ENCODE data around the gene BMP7.
"Not testable (repeated sequence)": the region's sequence is repeated elsewhere in the genome, so short reads cannot be mapped to it uniquely, and the experiment has no call there.

The BMP7 gene

GRCh38 chr20:57267158-57267821, 849 bp upstream of the BMP7 start:
- Mint-ChIP-seq H3K36me3 (ENCODE audit: low read depth) (no peaks in the 10 kb centered on the region), H3K4me3 (peak overlapping the region; percentile 91), H3K9me3 (no peaks in the 10 kb centered on the region), H3K4me1 (peaks cover 65% of the 10 kb centered on the region), H3K27me3 (ENCODE audit: low read depth, poor library complexity) (peaks cover 44% of the 10 kb centered on the region), H3K27ac (no peak overlapping the region)
- TF ChIP-seq CTCF (IDR thresholded peaks at IDR 0.05): no peak
- no peak for DNase-seq

GRCh38 chr20:57265997-57266290, 497 bp downstream of the BMP7 start:
- TF ChIP-seq CTCF (IDR thresholded peaks at IDR 0.05): no peak
- H3K27ac Mint-ChIP-seq: no peak overlapping the region
- H3K27me3 Mint-ChIP-seq (ENCODE audit: low read depth, poor library complexity): peaks cover 50% of the 10 kb centered on the region

GRCh38 chr20:57265336-57265996, 975 bp downstream of the BMP7 start:
- Mint-ChIP-seq H3K36me3 (ENCODE audit: low read depth) (no peaks in the 10 kb centered on the region), H3K4me1 (peaks cover 65% of the 10 kb centered on the region), H3K9me3 (no peaks in the 10 kb centered on the region), H3K4me3 (peak overlapping the region; percentile 89), H3K27ac (peak overlapping the region; percentile 25), H3K27me3 (ENCODE audit: low read depth, poor library complexity) (peaks cover 53% of the 10 kb centered on the region)
- DNase-seq: peak; percentile 56
- TF ChIP-seq CTCF (IDR thresholded peaks at IDR 0.05): no peak

More at GRCh38 chr20:57265997-57266290, 497 bp downstream of the BMP7 start:
- H3K9me3 Mint-ChIP-seq: no peaks in the 10 kb centered on the region
- no peak for DNase-seq
- H3K4me3 Mint-ChIP-seq: peak overlapping the region; percentile 89
- H3K4me1 Mint-ChIP-seq: peaks cover 65% of the 10 kb centered on the region
- no peaks in the 10 kb centered on the region for H3K36me3 Mint-ChIP-seq (ENCODE audit: low read depth)

- peaks cover 65% of the 10 kb centered on the region for H3K4me1 Mint-ChIP-seq
- H3K27ac Mint-ChIP-seq: not testable (repeated sequence)
Measured at GRCh38 chr20:57264908-57265335, 1.5 kb downstream of the BMP7 start.

GRCh38 chr20:57263801-57264792, 2.3 kb downstream of the BMP7 start:
- H3K27me3 Mint-ChIP-seq (ENCODE audit: low read depth, poor library complexity): peaks cover 54% of the 10 kb centered on the region
- H3K4me3 Mint-ChIP-seq: peak overlapping the region; percentile 89
- no peak for TF ChIP-seq CTCF (IDR thresholded peaks at IDR 0.05)
- peak overlapping the region; percentile 49 for H3K27ac Mint-ChIP-seq
- peaks cover 72% of the 10 kb centered on the region for H3K4me1 Mint-ChIP-seq
- no peaks in the 10 kb centered on the region for H3K9me3 Mint-ChIP-seq
- H3K36me3 Mint-ChIP-seq (ENCODE audit: low read depth): no peaks in the 10 kb centered on the region
- DNase-seq: no peak

More at GRCh38 chr20:57264908-57265335, 1.5 kb downstream of the BMP7 start:
- not testable (repeated sequence) for H3K36me3 Mint-ChIP-seq (ENCODE audit: low read depth); H3K9me3 Mint-ChIP-seq; DNase-seq
- peaks cover 56% of the 10 kb centered on the region for H3K27me3 Mint-ChIP-seq (ENCODE audit: low read depth, poor library complexity)
- peak overlapping the region; percentile 89 for H3K4me3 Mint-ChIP-seq
